Hypothalamus (tissue), 51 donors: ENCODE results near the gene SCP2.
A peak's percentile ranks its signal among the peaks of the same experiment; 100 is the strongest.

Experiments used
- DNase-seq, 51 donors: peaks; one replicate each; lab custom pipeline; 2025; lab: John Stamatoyannopoulos, UW

Gene SCP2

GRCh38 chr1:53062708-53063591 lies 135.9 kb downstream of the SCP2 start:
- DNase-seq = no peak

GRCh38 chr1:53063744-53064515 lies 136.9 kb downstream of the SCP2 start:
- no peak for DNase-seq

- no peak for DNase-seq
These were observed 138.3 kb downstream of the SCP2 start for GRCh38 chr1:53065391-53065790.

DNA sequence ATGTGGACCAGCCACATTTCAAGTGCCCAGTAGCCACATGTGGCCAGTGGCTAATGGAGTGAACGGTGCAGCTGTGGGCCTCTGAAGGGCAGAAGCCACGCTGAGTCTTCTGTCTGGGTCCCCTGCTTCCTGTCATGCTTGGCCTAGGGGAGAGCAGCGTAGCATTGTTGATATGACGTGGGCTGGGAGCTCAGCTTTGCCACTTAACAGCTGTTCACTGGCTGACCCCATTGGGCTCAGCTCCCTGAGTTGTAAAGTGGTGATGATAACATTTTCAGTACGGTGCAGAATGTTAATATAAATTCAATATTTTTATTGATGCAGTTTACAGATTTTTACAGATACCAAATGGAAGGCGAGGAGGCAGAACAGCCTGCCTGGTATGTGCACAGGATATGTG lies 139.4 kb downstream of the SCP2 start:
- no peak for DNase-seq

GRCh38 chr1:53066891-53067738 lies 140.0 kb downstream of the SCP2 start:
- DNase-seq = no peak

- no peak for DNase-seq
These were observed 140.8 kb downstream of the SCP2 start for GRCh38 chr1:53067886-53068285.

GRCh38 chr1:53068314-53069099 lies 141.4 kb downstream of the SCP2 start:
- no peak for DNase-seq

- DNase-seq = no peak
These were observed 142.2 kb downstream of the SCP2 start for GRCh38 chr1:53069265-53069662.

- DNase-seq = no peak
These were observed 142.7 kb downstream of the SCP2 start for GRCh38 chr1:53069663-53070327.

DNA sequence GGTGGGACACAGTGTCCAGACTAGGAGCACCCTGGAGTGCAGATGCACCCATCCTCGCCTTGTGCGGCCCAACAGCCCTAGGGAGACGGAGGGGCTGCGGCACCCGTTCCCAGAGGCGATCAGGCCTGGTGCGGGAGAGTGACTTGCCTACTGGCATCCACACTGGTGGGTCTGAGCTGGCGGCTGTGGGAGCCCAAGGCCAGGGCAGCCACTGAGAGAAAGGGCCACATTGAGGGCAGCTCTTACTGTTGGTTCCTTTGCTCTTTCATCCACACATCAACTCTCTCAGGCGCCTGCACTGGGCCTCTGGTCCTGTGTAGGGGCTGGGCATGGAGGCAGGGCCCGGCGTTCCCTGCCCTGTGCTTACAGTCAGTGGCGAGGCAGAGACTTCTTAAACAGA lies 143.5 kb downstream of the SCP2 start:
- DNase-seq = no peak

DNA sequence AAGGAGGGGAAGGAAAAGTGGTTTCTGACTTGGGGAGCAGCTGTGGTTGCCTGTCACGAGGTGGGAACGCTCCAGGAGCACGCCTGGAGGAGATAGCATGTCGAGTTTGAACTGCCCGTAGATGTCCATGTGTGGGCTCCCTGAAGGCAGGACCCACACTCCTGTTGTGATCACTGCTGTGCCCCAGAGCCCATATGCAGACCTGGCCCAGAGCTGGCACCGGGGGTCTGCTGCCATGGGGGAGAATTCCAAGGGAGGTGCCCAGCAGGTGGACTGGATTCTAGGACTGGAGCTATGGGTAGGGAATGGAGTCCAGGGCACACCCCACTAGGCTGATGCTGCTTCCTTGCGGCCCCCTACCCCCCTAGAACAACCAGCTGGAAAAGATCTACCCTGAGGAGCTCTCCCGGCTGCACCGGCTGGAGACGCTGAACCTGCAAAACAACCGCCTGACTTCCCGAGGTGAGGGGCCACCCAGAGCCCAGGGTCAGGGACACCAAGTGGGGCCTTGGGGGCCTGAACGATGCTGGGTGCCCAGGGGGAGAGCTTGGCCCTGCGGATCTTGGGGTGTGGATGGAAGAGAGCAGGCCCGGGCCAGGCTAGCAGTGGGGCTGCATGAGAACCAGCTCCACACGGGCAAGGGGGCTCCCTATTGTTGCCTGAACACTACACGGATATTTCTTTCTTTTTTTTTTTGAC lies 144.2 kb downstream of the SCP2 start:
- no peak for DNase-seq

GRCh38 chr1:53071915-53072314 lies 144.8 kb downstream of the SCP2 start:
- no peak for DNase-seq

DNA sequence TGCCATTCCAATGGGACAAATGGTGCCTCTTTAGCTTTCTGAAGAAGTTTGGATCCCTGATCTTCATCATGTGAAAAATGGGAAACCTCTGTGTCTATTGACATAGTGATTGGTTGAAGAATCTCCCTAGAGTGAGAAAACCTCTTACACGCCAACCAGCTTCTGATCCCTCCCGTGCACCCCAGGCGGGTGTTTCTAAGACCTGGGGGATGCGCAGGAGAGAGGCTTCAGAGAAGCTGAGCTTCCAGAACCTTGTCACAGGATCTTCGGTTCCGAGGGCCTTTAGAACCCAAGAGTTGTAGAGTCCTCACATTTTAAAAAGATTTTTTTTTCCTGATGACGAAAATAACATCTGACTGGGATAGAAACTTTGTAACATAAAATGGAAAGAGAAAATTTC lies 146.2 kb downstream of the SCP2 start:
- no peak for DNase-seq

- DNase-seq = peak in 10 of 51 donors; percentile 9 to 42 (median 14)
These were observed 146.8 kb downstream of the SCP2 start for GRCh38 chr1:53073868-53074311.

DNA sequence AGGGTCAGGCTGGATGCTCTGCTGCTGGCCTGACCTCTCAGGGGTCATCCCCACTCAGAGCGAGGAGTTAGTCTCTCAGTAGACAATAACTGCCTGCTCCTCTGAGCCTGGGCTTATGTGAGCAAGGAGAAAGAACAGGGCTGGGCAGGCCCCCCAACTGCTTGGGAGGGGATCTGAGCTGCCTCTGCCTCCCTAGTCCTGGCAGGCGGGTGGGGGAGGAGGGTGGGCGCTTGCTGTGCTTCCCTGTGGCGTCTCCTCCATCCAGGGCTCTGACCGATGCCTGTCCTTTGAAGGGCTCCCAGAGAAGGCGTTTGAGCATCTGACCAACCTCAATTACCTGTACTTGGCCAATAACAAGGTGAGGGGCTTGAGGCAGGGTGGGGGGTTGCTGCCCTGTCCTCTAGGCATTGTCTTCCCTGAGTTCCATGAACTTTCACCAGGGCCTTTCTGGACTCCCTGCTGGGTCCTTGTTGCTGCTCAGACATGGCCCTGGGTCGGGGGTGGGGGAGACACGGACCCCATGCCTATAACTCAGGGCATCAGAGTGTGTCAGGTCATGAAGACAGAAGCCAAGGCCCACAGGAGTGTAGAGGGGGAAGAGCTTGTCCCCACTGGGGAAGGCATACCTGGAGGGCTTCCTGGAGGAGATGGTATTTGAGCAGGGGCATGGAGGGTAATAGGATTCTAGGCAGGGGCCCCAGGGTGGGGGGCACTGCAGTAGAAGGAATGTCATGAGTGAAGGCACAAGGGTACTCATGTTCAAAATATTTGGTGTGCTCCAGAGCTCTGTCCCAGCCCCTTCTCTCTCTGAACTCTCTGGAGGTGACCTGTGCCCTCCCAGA lies 147.5 kb downstream of the SCP2 start:
- no peak for DNase-seq

- DNase-seq = no peak
These were observed 148.1 kb downstream of the SCP2 start for GRCh38 chr1:53075206-53075605.

GRCh38 chr1:53075761-53076163 lies 148.7 kb downstream of the SCP2 start:
- DNase-seq = no peak

GRCh38 chr1:53076165-53076564 lies 149.1 kb downstream of the SCP2 start:
- no peak for DNase-seq
